K562 (cell line): ENCODE data around the gene PPIL1. TPM values are rescaled to one million over a fixed set of nuclear protein-coding genes. Genes with fewer than 3 reads are reported as not detected.

Source experiments
- CGGBP1 ChIP-seq: fragments of 250-450 bp; sonication (Bioruptor Pico); IDR thresholded peaks from 2 replicates; pipeline ENCODE4 v1.9.0; 2021; ENCODE audit warnings: mild to moderate bottlenecking
- ETV1 ChIP-seq: fragments of 450-650 bp; conservative IDR thresholded peaks from 2 replicates; pipeline ENCODE4 v1.6.1; 2016; ENCODE audit warnings: missing genetic modification characterization, control low read depth, low read depth, missing compliant biosample characterization
- FOXJ3 ChIP-seq: sonication (generic); formaldehyde crosslinking; IDR thresholded peaks from 2 replicates; pipeline ENCODE4 v1.4.0; 2020; ENCODE audit warnings: mild to moderate bottlenecking, missing genetic modification reagents
- HDAC6 ChIP-seq: IDR thresholded peaks from 2 replicates; pipeline ENCODE4 v1.6.1; 2012; ENCODE audit warnings: low read depth, mild to moderate bottlenecking, control low read depth, inconsistent platforms, low read length, moderate library complexity
- ID3 ChIP-seq, 2 experiments: fragments of 250-450 bp in 1 of 2; fragments of 450-650 bp in 1 of 2; sonication (Bioruptor Pico) in 1 of 2; IDR thresholded peaks; 2 replicates each; pipeline versions ENCODE4 v1.6.1 to v1.8.0; 2016 to 2021; ENCODE audit warnings: mild to moderate bottlenecking in 2 of 2, moderate library complexity in 2 of 2, missing compliant biosample characterization in 1 of 2, missing genetic modification characterization in 1 of 2
- MYC ChIP-seq, 2 experiments: fragments of 250-450 bp in 1 of 2; sonication (Bioruptor Pico) in 1 of 2; IDR thresholded peaks; 2 replicates each; pipeline versions ENCODE4 v1.5.1 to v1.6.1; 2012 to 2021; ENCODE audit warnings: low read depth in 2 of 2, borderline replicate concordance in 1 of 2, improper control_type of control experiment in 1 of 2, low read length in 1 of 2, mild to moderate bottlenecking in 1 of 2, moderate library complexity in 1 of 2
- NR2F6 ChIP-seq: fragments of 450-650 bp; formaldehyde crosslinking; IDR thresholded peaks from 2 replicates; pipeline ENCODE4 v1.4.0; 2020; ENCODE audit warnings: mild to moderate bottlenecking
- PHF8 ChIP-seq: fragments of 200-600 bp; sonication (generic); IDR thresholded peaks from 2 replicates; pipeline ENCODE4 v1.6.1; 2012; ENCODE audit warnings: mixed run types, mild to moderate bottlenecking, inconsistent platforms, low read length, moderate library complexity, borderline replicate concordance
- PTRF ChIP-seq: fragments of 450-650 bp; IDR thresholded peaks from 2 replicates; pipeline ENCODE4 v1.6.1; 2016; ENCODE audit warnings: mild to moderate bottlenecking, missing genetic modification characterization, missing compliant biosample characterization
- RBBP5 ChIP-seq: fragments of 200-600 bp; sonication (generic); IDR thresholded peaks from 2 replicates; pipeline ENCODE4 v1.6.1; 2012; ENCODE audit warnings: borderline replicate concordance, mild to moderate bottlenecking, low read length, control low read depth, inconsistent platforms; ENCODE audit not compliant: insufficient read depth, poor library complexity, severe bottlenecking
- SRSF9 ChIP-seq: fragments of 200-400 bp; formaldehyde crosslinking; IDR thresholded peaks from 2 replicates; pipeline ENCODE4 v1.6.1; 2017; ENCODE audit warnings: low read depth, low read length, borderline replicate concordance
- TBP ChIP-seq: optimal IDR thresholded peaks from 2 replicates; pipeline ENCODE3; 2011; ENCODE audit warnings: low read depth, low read length, improper control_type of control experiment
- TEAD2 ChIP-seq: fragments of 450-650 bp; IDR thresholded peaks from 2 replicates; pipeline ENCODE4 v1.6.1; 2016; ENCODE audit warnings: missing genetic modification characterization, control low read depth, missing compliant biosample characterization
- WHSC1 ChIP-seq: IDR thresholded peaks from one replicate; pipeline ENCODE4 v1.6.1; 2012; ENCODE audit warnings: low read length, control low read depth, inconsistent platforms
- ZEB2 ChIP-seq: fragments of 450-650 bp; IDR thresholded peaks from 2 replicates; pipeline ENCODE4 v1.6.1; 2016
- ZNF407 ChIP-seq: fragments of 450-650 bp; IDR thresholded peaks from 2 replicates; pipeline ENCODE4 v1.6.1; 2016; ENCODE audit warnings: low read depth
- ZNF445 ChIP-seq: fragments of 250-450 bp; sonication (Bioruptor Pico); IDR thresholded peaks from 2 replicates; pipeline ENCODE4 v1.4.0; 2020; ENCODE audit warnings: low read depth, mild to moderate bottlenecking, moderate library complexity
- polyA plus RNA-seq, 8 experiments: library from polyadenylated mRNA; depleted of rRNA in 4 of 8; stranded (reverse) in 5 of 8; unstranded in 3 of 8; fragments of >200 nt; fragmentation: Nextera tagmentation in 2 of 8; fragmentation: Illumina TruSeq in 1 of 8; extraction: Ambion mirVana in 2 of 8; extraction: Trizol in 1 of 8; gene quantifications; 2 replicates each; pipeline versions ENCODE4 v1.2.1 to v1.2.3, GENCODE V29; 2011 to 2014; ENCODE audit warnings: inconsistent platforms in 1 of 8, missing spikeins in 1 of 8
- total RNA-seq, 7 experiments: library from RNA; depleted of rRNA in 6 of 7; stranded (reverse); fragments of >200 nt in 6 of 7; fragmentation: Illumina TruSeq in 2 of 7; extraction: Trizol in 2 of 7; gene quantifications; 2 replicates each; pipeline versions ENCODE4 v1.2.1 to v1.2.3, GENCODE V29; 2011 to 2021; ENCODE audit warnings: low replicate concordance in 1 of 7

Gene PPIL1
- total and polyA plus RNA-seq, 9 of the 15 experiments (the other 6 are each of a cell fraction or from before 2014, with no cell fraction given): 65.8 to 205 (median 130) TPM

- TF ChIP-seq ZNF407 (no peak), HDAC6 (no peak), RBBP5 (no peak), NR2F6 (CRISPR knock-in tag) (no peak), FOXJ3 (CRISPR knock-in tag) (no peak), SRSF9 (no peak), ETV1 (no peak), TBP (no peak), WHSC1 (no peak), TEAD2 (tag) (no peak), PTRF (tag) (no peak), CGGBP1 (CRISPR knock-in tag) (no peak), MYC (IDR thresholded peaks at IDR 0.05; ENCODE audit: low read depth, low read length) (0 out of 2 replicates have a peak, but pooled peaks have one; percentile 33), MYC (CRISPR knock-in tag; IDR thresholded peaks at IDR 0.05; ENCODE audit: borderline replicate concordance, low read depth) (no peak; the same call in 1 of the 2 replicates), ZNF445 (CRISPR knock-in tag) (no peak), ID3 (CRISPR knock-in tag; IDR thresholded peaks at IDR 0.05) (no peak), ID3 (tag; IDR thresholded peaks at IDR 0.05) (0 out of 2 replicates have a peak, but pooled peaks have one; percentile 14), ZEB2 (no peak), PHF8 (no peak)
Measured at GRCh38 chr6:36809941-36810803, 64.4 kb downstream of the PPIL1 start (continued).
